ENCODE data around the gene RHOA.

Gene RHOA

GRCh38 chr3:49422379-49423248 is 10.8 kb upstream of the RHOA start, which contains the start of gene AMT:
TSS of gene AMT (minus strand) at chr3:49422473. CDS start at chr3:49422450, 23 bp downstream.
- TF ChIP-seq, protein P1, sequence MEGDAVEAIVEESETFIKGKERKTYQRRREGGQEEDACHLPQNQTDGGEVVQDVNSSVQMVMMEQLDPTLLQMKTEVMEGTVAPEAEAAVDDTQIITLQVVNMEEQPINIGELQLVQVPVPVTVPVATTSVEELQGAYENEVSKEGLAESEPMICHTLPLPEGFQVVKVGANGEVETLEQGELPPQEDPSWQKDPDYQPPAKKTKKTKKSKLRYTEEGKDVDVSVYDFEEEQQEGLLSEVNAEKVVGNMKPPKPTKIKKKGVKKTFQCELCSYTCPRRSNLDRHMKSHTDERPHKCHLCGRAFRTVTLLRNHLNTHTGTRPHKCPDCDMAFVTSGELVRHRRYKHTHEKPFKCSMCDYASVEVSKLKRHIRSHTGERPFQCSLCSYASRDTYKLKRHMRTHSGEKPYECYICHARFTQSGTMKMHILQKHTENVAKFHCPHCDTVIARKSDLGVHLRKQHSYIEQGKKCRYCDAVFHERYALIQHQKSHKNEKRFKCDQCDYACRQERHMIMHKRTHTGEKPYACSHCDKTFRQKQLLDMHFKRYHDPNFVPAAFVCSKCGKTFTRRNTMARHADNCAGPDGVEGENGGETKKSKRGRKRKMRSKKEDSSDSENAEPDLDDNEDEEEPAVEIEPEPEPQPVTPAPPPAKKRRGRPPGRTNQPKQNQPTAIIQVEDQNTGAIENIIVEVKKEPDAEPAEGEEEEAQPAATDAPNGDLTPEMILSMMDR (conservative IDR thresholded peaks at IDR 0.05; ENCODE audit: control insufficient read depth, insufficient read depth, low read depth, low read length), result no peak

DNA sequence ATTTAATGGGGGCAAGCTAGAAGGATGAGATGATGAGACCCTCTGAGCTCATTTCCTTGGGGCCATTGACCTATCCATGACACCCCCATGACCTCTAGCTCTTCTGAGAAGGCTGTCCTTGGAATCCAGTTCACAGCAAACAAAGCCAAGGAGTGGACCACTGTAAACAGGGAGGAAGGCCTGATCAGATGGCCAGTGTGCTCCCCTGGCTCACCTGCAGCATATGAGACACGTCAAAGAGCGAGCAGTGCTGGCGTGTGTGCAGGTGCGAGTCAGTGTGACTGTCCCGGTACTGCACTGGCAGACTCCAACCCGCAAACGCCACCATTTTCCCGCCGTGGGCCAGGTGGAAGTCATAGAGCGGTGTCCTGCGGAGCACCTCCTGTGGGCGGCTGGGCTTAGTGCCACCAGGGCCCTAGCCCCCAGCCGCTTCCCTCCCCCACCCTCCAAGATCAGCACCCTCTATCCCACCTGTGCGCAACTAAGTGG is 10.2 kb upstream of the RHOA start:
- no peak overlapping the region for H3K4me3 ChIP-seq (ENCODE audit: control insufficient read depth, low read depth, low read length)
- DNase-seq (ENCODE audit: low read depth), result no peak
- TF ChIP-seq, protein P1 (conservative IDR thresholded peaks at IDR 0.05; ENCODE audit: control insufficient read depth, insufficient read depth, low read depth, low read length), result no peak

More at GRCh38 chr3:49422379-49423248, 10.8 kb upstream of the RHOA start, which contains the start of gene AMT:
- no peak for DNase-seq (ENCODE audit: low read depth)
- no peak within 1 kb of the TSS for H3K4me3 ChIP-seq (ENCODE audit: control insufficient read depth, low read depth, low read length)

- no peak for DNase-seq (ENCODE audit: low read depth)
- TF ChIP-seq, protein P1 (conservative IDR thresholded peaks at IDR 0.05; ENCODE audit: control insufficient read depth, insufficient read depth, low read depth, low read length), result no peak
- H3K4me3 ChIP-seq (ENCODE audit: control insufficient read depth, low read depth, low read length), result no peak overlapping the region
Observed at GRCh38 chr3:49417516-49418120, 5.8 kb upstream of the RHOA start.

DNA sequence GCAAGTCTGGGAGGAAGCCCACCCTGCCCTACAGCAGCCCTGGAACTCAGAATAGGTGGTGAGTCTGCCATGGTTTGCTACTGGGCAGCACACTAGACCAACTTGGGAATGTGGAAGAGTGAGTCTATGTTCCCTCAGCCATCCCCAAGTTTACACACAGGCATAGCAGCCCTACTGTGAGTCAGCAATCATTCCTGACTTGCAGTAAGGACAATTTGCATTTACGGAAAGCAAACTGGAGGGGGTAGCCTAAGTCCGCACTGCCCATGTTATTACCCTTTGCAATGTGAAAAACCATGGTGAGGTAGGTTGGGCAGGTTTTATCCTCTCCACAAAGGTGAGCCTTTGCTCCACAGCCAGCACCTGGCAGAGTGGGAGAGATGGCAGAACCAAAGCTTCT is 5.1 kb upstream of the RHOA start:
- H3K4me3 ChIP-seq (ENCODE audit: control insufficient read depth, low read depth, low read length), result no peak overlapping the region
- no peak for DNase-seq (ENCODE audit: low read depth)
- TF ChIP-seq, protein P1 (conservative IDR thresholded peaks at IDR 0.05; ENCODE audit: control insufficient read depth, insufficient read depth, low read depth, low read length), result no peak

DNA sequence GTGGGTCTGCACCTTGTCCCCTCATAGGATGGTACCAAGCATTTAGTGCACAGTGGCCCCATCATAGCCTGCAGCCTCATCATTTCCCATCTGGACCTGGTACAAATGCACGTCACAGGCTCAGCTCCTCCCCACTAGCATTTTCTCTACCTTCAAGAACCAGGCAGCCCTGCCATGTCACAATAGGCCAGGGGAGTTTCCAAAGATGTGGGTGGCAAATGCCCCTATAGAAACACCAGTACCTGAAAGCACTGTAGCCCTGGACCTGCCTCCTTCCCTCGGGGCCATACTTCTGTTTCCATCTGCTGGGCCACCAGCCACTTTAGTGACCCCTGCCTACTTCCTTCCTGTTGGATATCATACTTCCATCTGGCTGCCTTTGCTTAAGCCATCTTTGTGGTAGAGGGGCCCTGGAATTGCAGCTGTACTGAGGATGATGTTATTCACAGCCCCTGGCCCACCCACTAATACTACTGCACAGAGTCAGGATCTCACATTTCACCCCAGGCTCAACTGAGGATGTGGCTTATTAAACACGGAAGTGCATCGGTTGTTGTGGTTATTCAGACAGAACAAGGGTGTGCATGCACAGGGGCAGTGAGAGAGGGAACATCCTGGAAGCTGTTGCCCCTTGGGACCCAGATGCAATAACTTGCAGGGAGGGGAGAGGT is 4.3 kb upstream of the RHOA start:
- H3K4me3 ChIP-seq (ENCODE audit: control insufficient read depth, low read depth, low read length), result no peak overlapping the region
- TF ChIP-seq, protein P1 (conservative IDR thresholded peaks at IDR 0.05; ENCODE audit: control insufficient read depth, insufficient read depth, low read depth, low read length), result no peak
- DNase-seq (ENCODE audit: low read depth), result no peak

GRCh38 chr3:49414753-49415152 is 3.0 kb upstream of the RHOA start:
- DNase-seq (ENCODE audit: low read depth), result no peak
- no peak overlapping the region for H3K4me3 ChIP-seq (ENCODE audit: control insufficient read depth, low read depth, low read length)
- TF ChIP-seq, protein P1 (conservative IDR thresholded peaks at IDR 0.05; ENCODE audit: control insufficient read depth, insufficient read depth, low read depth, low read length), result no peak
